Measurements from ENCODE around the gene ZNF76. TPM values are rescaled to one million over a fixed set of nuclear protein-coding genes. Genes with fewer than 3 reads are reported as not detected.
A peak's percentile ranks its signal among the peaks of the same experiment; 100 is the strongest.

The ZNF76 gene
- total and polyA plus RNA-seq, 2 of the 8 experiments (the other 6 are each of a cell fraction or from before 2014, with no cell fraction given) = 17.9 to 23.9 TPM

GRCh38 chr6:35213824-35214756, 45.4 kb upstream of the ZNF76 start, which contains the start of gene SCUBE3:
Gene SCUBE3 (plus strand): TSS chr6:35213956. CDS start chr6:35214419, 463 bp downstream.
- DNase-seq (ENCODE audit: low read depth in 1 of 2, low spot score in 2 of 2) (peak in 1 of 2 experiments; percentile 81), FAIRE-seq (peak; percentile 13)
- peaks cover 25 to 77% (median 64%) of the 10 kb centered on the region in 4 experiments for H3K27me3 ChIP-seq (replicated peaks in 1 of 4; ENCODE audit: control insufficient read depth in 3 of 4, extremely low read depth in 1 of 4, insufficient read depth in 3 of 4, low read length in 3 of 4)
- peak within 1 kb of the TSS; percentile 81; the same call in 1 of the 2 replicates for H2BK15ac ChIP-seq (ENCODE audit: low read length)
- ChIA-PET POLR2A (ENCODE audit: partially characterized antibody) (interaction anchor here (0.9 to 2.5 kb wide), 5 partner anchors 13 to 244 kb away, joined by 3 to 9 read pairs (median 4); no protein-coding TSS in a partner anchor), CTCF (ENCODE audit: partially characterized antibody) (interaction anchor here (0.6 to 19.1 kb wide), 4 partner anchors 14 to 227 kb away, joined by 3 to 219 read pairs (median 32); no protein-coding TSS in a partner anchor)
- no peak within 1 kb of the TSS for H3K27ac ChIP-seq (ENCODE audit: low read depth, low read length)
- no peak within 1 kb of the TSS for H3K14ac ChIP-seq (ENCODE audit: insufficient read length)
- H3K23ac ChIP-seq (ENCODE audit: insufficient read length) = no peak within 1 kb of the TSS
- H3K18ac ChIP-seq (ENCODE audit: extremely low read depth, low read length) = peak within 1 kb of the TSS; percentile 64; the same call in 1 of the 2 replicates
- no peak within 1 kb of the TSS for H3K56ac ChIP-seq (replicated peaks; ENCODE audit: insufficient read length, low read depth, low read length)
- no peak within 1 kb of the TSS for H2BK120ac ChIP-seq (replicated peaks; ENCODE audit: low read depth, low read length)
- H4K8ac ChIP-seq (ENCODE audit: extremely low read depth, insufficient read depth, low read length) = peak within 1 kb of the TSS; percentile 22; the same call in 1 of the 2 replicates
- H3K9ac ChIP-seq (replicated peaks in 1 of 4; ENCODE audit: extremely low read depth in 1 of 4, low read depth in 3 of 4, low read length in 3 of 4) = peak within 1 kb of the TSS in 3 of 4 experiments; percentile 3 to 42 (median 38); a peak in 5 of 7 replicates
- H3K23me2 ChIP-seq (ENCODE audit: low read depth, low read length) = peaks cover 17% of the 10 kb centered on the region; the same call in 1 of the 2 replicates
- H2BK12ac ChIP-seq (ENCODE audit: low read depth, low read length) = peak within 1 kb of the TSS; percentile 68; the same call in 1 of the 2 replicates
- H3K4me1 ChIP-seq (replicated peaks in 1 of 4; ENCODE audit: control insufficient read depth in 3 of 4, insufficient read depth in 4 of 4, low read length in 3 of 4) = peaks cover 7 to 37% (median 29%) of the 10 kb centered on the region in 4 experiments
- 3% methylated on average over 32 of the region's 89 CpGs; no CpG with 5 or more reads in 1 of the 2 experiments for WGBS, 2 experiments (ENCODE audit: extremely low coverage in 1 of 2, insufficient coverage in 1 of 2, insufficient read length in 1 of 2, insufficient replicate concordance in 2 of 2, low coverage in 1 of 2, low lambda C conversion rate in 2 of 2, missing lambda C conversion rate in 1 of 2)
- no peak within 1 kb of the TSS for H2BK20ac ChIP-seq (ENCODE audit: low read length)
- H2AK5ac ChIP-seq (ENCODE audit: low read depth, low read length) = no peak within 1 kb of the TSS
- H4K91ac ChIP-seq (replicated peaks; ENCODE audit: insufficient read length, low read length) = peak within 1 kb of the TSS; percentile 8
- no peaks in the 10 kb centered on the region for H3K9me3 ChIP-seq (ENCODE audit: insufficient read depth in 2 of 2, low read depth in 1 of 2, low read length in 1 of 2)
- H4K20me1 ChIP-seq (replicated peaks in 1 of 2; ENCODE audit: control insufficient read depth in 1 of 2, insufficient read depth in 2 of 2, low read length in 2 of 2) = peaks cover 2 to 17% of the 10 kb centered on the region in 2 experiments
- H3K4me3 ChIP-seq (ENCODE audit: extremely low read depth in 1 of 4, insufficient read depth in 2 of 4, low read depth in 3 of 4, low read length in 4 of 4) = peak within 1 kb of the TSS; percentile 45 to 74 (median 60)
- H4K5ac ChIP-seq (ENCODE audit: insufficient read length, low read depth, low read length) = peak within 1 kb of the TSS; percentile 12
- H2BK5ac ChIP-seq (ENCODE audit: low read depth, low read length) = no peak within 1 kb of the TSS; the same call in 1 of the 2 replicates
- H3K4me2 ChIP-seq (ENCODE audit: insufficient read depth in 1 of 2, low read depth in 2 of 2, low read length in 2 of 2) = peak within 1 kb of the TSS; percentile 91 to 92
- H3K4ac ChIP-seq (replicated peaks; ENCODE audit: insufficient read length, low read depth, low read length) = no peak within 1 kb of the TSS
- H3K79me1 ChIP-seq (ENCODE audit: low read depth, low read length) = no peaks in the 10 kb centered on the region
- no peak within 1 kb of the TSS; the same call in 1 of the 2 replicates for H2AFZ ChIP-seq (ENCODE audit: low read length)
- H3K36me3 ChIP-seq (ENCODE audit: control insufficient read depth in 2 of 4, insufficient read depth in 4 of 4, low read length in 3 of 4) = no peaks in the 10 kb centered on the region
- H3K79me2 ChIP-seq (ENCODE audit: control insufficient read depth in 1 of 2, insufficient read depth in 2 of 2, low read length in 2 of 2) = no peaks in the 10 kb centered on the region
- TF ChIP-seq SIN3A (conservative IDR thresholded peaks at IDR 0.05 in 1 of 2, IDR thresholded peaks at IDR 0.05 in 1 of 2; ENCODE audit: low read depth in 1 of 2, low read length in 2 of 2) (peak in 1 of 2 experiments; percentile 58; a peak in 2 of 4 replicates), GABPA (IDR thresholded peaks at IDR 0.05; ENCODE audit: borderline replicate concordance, insufficient read depth, low read length) (0 out of 2 replicates have a peak, but pooled peaks have one; percentile 30), CEBPB (IDR thresholded peaks at IDR 0.05; ENCODE audit: low read depth, low read length) (no peak), RFX5 (IDR thresholded peaks at IDR 0.05; ENCODE audit: borderline replicate concordance, low read depth, low read length) (no peak), ATF3 (IDR thresholded peaks at IDR 0.05; ENCODE audit: insufficient read depth, low read depth, low read length) (no peak)
- TF ChIP-seq, protein P1, sequence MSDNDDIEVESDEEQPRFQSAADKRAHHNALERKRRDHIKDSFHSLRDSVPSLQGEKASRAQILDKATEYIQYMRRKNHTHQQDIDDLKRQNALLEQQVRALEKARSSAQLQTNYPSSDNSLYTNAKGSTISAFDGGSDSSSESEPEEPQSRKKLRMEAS (IDR thresholded peaks at IDR 0.05) = peak; percentile 36
